Peyer's patch (tissue), 4 donors: ENCODE measurements around the gene CDC25B.

Source experiments
- CTCF ChIP-seq, 6 experiments: fragments of 450-650 bp in 4 of 6; fragments of 200-600 bp in 2 of 6; sonication (generic) in 1 of 6; IDR thresholded peaks; one replicate each; pipeline ENCODE4 v1.5.1; 2017 to 2019; ENCODE audit warnings: antibody characterized with exemption in 6 of 6, mild to moderate bottlenecking in 3 of 6, moderate library complexity in 1 of 6
- POLR2A ChIP-seq, 2 donors: fragments of 450-650 bp; IDR thresholded peaks; one replicate each; pipeline ENCODE4 v1.5.1; 2017; ENCODE audit warnings: antibody characterized with exemption in 2 of 2, mild to moderate bottlenecking in 2 of 2, moderate library complexity in 2 of 2

- no peak for TF ChIP-seq POLR2A (IDR thresholded peaks at IDR 0.05)
- TF ChIP-seq CTCF (IDR thresholded peaks at IDR 0.05): no peak
Measured at GRCh38 chr20:3753501-3754275, 42.4 kb upstream of the CDC25B start.
